TTC549 (cell line): ENCODE results near the gene MED15.
"Not testable (repeated sequence)": the region's sequence is repeated elsewhere in the genome, so short reads cannot be mapped to it uniquely, and the experiment has no call there.

Experiments
- FAIRE-seq: peaks from 2 replicates; lab custom pipeline; 2012; peaks lifted over from hg19 to GRCh38; lab: Jason Lieb, UNC

The MED15 gene

DNA sequence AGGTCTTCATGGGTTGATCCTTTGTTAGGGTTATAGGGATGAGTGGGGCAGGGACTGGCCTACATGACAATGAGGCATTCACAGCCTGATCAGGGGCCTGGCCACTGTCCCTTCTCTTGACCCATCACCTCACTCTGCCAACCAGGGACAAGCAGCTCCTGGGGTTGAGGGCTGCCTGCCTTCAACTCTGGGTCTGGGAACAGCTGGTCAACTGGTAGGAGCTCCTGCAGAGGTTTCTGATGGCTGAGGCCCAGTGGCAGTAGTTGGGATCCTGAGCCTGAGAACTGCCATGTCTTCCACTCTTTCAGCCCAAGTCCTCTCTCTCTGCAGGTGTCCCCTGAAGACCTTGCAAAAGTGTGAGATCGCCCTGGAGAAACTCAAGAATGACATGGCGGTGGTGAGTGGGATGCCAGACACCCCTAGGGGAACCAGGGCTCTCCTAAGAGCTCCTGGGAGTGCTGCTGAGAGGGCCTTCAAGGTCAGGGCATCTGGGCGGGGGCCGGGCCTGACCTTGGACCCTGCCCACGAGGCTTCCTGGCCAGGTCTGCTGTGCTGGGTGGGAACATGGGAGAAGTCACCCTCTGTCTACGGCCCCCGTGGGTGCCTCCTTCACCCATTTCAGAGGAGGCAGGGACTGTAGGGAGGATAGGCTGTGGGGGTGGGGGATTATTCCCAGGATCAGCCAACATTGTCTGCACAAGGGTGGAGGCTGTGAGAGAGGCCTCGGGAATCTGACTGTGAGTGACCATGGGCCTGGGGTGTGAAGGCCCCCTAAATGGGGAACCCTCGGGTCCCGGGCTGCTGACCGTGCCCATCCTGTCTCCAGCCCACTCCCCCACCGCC lies 76.8 kb downstream of the MED15 start:
- no peak for FAIRE-seq

DNA sequence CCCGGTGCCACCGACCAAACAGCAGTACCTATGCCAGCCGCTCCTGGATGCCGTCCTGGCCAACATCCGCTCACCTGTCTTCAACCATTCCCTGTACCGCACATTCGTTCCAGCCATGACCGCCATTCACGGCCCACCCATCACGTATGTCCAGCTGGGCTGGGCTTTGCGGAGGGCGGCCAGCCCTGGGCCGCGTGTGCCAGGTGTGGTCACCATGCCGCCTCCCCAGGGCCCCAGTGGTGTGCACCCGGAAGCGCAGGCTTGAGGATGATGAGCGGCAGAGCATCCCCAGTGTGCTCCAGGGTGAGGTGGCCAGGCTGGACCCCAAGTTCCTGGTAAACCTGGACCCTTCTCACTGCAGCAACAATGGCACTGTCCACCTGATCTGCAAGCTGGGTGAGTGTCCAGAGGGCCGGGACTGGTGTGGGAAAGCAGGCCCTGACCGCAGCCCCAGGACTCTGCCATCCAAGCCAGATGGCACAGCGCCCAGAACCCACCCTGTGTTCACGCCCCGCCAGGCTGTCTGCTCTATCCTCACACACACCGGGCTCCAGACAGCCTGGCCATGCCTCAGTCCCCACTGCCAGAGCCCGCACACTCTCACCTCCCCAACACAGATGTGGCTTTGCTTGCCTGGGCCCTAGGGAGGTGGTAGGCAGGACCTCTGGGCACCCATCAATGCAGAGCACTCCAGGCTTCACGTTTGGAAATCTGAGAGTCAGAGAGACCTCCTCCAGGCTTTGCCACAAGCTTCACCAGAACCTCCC lies 77.6 kb downstream of the MED15 start:
- no peak for FAIRE-seq

DNA sequence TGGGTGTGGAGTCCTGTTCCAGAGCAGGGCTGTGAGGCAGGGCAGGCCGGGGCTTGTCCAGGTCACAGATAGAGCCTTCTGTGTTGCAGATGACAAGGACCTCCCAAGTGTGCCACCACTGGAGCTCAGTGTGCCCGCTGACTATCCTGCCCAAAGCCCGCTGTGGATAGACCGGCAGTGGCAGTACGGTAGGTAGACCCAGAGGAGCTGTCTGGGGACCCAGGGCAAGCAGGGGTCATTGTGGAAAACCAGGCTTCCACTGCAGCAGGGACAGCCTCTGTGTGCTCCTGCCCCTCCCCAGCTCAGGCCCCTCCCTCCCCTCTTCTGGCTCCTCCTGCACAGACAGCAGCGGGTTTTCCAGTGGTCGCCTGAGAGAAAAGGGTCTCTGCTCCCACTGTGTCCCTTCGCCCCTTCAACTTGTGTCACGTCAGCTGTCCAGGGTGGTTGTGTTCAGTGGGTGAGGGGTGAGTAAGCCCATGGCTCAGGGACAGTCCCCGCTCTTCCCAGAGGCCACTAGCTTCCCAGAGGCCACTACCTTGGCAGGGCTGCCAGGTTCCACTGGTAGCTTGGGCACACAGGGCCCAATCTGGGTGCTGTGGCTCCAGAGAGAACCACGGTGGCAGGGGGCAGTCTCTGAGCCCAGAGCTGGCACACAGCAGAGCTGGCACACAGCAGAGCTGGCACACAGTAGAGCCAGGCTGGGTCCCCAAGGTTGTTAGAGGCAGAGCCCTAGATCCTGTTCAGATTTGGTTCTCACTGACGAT lies 78.4 kb downstream of the MED15 start:
- no peak for FAIRE-seq

DNA sequence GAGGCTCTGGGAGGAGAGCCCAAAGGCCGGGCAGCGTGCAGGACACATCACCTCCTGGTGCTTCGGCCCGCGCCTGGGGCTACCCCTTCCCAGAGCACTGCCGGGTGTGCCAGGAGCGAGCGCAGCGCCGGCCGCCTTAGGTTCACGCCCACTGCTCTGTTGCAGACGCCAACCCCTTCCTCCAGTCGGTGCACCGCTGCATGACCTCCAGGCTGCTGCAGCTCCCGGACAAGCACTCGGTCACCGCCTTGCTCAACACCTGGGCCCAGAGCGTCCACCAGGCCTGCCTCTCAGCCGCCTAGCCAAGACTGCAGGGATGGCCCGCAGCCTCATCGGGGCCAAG lies 79.0 kb downstream of the MED15 start:
- no peak for FAIRE-seq

DNA sequence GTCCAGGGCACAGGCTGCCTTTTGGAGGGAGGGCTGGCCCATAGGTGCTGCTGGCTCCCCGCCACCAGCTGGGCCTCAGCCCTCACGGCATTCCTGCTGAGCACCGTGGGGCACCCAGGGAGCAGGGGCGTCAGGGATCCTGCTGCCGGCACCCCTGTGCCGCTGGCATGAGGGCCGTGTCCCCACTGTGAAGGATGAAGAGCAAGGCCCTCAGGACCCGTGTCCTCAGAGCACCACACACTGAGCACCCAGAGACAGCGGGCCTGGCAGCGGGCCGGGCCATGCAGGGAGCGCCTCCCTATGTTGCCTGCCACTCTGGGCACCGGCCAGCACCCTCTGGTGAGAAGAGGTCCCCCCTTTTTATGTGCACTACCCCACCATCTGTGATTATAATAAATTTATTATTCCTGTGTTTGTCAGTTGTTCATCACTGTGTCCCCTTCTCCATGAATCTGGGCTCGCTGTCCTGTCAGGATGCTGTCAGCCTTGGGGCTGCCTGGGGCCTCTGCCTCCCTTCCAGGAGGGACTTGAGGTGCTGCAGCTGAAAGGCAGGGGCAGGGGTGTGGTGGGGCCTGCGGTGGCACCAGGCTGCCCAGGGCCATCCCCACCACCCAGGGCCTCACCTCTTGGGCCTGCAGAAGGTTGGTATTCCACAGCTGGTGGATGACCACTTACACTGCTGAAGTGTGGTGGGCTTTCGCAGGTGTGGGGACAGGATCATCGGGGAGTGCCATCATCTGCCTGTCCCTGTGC lies 80.0 kb downstream of the MED15 start:
- no peak for FAIRE-seq

DNA sequence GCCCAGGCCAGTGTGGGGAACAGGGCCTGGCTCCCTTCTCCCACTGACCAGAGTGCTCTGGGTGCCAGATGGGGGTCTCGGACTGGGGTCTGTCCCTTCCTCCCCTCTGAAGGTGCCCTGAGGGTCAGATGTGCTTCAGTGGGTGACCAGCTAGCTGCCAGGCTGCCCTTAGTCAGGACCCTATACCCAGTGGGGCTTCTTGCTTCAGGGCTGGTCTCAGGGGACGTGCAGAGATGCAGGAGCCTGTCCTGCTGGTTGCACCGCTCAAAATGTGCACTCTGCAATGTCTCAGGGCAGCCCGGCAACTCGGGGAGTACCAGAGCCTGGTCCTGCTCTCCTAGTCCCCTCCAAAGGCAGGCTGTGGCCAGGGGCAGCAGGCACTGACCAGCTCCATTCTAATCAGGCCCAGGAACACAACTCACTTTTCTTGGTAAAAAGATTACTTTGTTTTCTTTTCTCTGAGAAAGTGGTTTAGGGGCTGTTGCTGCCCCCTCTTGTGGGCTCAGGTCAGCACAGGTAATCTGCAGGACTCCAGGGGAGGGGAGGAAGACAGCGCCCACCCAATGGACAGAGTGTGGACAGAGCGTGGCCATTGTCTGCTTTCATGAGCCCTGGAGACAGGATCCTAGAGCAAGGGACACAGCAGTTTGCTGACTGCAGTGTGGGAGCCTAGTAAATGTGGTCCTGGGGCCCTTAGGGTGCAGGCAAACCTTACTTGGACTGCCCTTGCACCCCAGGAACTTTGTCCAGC lies 80.9 kb downstream of the MED15 start:
- FAIRE-seq, result no peak

DNA sequence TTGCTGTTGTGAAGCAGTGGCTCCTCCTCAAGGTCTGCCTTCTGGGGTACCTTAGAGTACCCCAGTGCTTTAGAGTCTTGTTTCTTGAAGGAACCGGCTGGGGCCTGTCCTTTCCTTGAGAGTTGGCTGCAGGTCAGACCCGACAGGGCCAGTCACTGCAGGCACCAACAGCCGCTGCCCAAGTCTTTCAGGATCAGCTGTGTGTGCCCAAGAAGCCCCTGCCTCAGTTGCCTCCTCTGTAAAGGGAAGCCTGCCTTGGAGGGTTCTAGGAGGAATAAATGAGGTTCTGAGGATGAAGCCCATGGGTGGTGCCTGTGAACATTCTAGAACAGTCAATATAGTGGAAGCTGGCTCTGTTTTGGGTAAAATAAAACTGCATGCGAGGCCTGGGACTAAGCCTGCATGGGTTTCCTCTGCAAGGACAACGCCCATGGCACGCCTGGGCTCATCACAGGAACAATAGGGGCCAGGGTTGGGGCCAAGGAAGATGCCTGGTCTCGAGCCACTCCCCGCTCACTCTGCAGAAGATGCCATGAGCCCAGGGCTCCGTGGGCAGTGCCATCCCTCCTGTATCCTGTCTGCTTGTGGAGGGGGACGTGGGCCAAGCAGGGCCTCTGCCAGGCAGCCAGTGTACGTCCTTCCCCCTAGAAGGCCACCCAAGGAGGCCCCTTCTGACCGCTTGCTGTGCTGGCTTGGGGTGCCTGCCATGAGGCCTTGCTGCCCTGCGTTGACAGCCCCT lies 81.6 kb downstream of the MED15 start:
- no peak for FAIRE-seq

DNA sequence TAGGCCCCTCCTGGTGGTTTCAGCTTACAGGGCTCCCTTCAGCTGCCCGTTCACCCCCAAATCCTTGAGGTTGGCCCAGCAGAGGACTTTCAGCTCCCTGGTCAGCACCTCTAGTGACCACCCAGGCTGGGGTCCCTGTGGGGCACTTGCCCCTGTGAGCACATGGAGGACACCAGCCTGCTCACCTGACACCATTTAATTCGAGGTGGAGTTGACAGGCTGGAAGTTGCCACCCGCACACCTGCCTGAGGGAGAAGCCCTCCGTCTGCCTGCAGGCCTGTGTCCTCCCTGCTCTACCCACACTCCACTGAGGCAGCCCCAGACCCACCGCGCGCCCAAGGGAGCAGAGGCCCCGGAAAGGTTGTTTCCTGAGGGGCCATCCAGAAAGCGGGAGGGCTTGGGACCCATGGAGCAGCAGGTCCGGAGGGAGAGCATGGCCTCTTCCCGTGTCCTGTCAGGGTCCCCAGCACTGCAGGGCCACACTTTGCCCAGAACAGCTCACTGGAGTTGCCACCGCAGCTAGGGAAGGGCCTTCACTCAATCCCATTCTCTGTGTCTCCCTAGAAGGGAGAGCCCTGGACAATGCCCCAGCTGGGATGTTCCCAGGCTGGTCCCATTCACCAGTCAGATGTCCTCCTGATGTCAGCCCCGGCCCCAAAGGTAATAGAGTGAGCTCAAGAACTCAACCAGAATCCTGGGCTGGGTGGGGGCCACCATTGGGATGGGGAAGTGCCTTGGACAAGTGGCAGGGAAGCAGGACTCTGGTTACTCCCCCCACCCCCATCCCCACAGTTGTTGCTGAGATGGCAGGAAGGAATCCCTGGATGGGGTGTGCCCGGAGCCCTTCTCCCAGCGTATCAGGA lies 82.4 kb downstream of the MED15 start:
- no peak for FAIRE-seq

DNA sequence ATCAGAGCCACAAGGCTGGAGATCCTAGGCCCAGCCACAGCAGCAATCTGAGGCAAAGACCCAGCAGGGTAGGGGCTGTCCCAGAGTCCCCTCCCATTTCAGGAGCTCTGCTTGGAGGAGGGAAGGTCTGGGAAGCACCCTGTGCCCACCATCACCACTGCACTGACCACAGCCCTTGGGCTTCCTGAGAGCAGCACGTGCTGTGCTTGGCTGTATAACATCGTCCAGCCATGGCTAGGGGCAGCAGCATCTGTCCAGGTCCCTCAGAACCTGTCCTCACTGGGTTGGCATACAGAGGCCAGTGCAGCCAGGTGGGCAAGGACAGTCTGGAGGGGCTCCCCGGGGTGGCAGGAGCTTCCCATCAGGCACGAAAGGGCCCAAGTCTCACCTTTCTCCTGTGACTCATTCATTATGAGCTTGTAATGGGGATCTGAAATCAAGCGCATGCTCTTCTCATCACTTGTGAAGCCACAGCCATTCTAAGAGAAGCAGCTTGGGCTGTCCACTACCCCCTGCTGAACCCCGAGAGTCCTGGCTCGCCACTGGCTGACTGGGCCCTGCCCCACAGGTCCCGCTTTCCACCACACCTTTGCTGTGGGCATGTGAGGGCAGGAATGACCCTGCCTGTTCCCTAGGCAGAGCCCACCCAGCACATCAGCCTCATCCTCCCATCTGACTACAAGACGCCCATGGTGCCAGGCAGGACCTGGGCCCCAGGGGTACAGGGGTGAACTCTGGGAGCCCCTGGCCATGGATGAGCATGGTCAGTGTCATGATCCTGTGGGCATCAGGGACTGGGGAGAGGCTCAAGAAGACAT lies 83.3 kb downstream of the MED15 start:
- FAIRE-seq, result no peak

DNA sequence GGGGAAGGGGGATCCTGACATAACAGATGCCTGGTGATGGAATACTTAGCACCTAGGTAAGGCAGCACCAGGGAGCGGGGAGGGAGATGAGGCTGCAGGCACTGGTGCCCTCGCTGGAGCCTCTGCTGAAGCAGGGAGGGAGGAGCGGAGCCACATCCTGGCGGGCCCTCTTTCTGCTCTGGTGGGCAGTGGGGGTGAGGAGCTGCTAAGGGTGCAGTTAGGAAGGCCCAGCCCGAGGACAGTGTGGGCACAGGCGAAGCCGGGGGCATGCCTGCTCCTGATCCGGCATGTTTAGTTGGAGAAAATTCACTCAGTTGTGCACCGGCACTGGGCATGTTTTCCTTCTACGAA lies 83.9 kb downstream of the MED15 start:
- no peak for FAIRE-seq

DNA sequence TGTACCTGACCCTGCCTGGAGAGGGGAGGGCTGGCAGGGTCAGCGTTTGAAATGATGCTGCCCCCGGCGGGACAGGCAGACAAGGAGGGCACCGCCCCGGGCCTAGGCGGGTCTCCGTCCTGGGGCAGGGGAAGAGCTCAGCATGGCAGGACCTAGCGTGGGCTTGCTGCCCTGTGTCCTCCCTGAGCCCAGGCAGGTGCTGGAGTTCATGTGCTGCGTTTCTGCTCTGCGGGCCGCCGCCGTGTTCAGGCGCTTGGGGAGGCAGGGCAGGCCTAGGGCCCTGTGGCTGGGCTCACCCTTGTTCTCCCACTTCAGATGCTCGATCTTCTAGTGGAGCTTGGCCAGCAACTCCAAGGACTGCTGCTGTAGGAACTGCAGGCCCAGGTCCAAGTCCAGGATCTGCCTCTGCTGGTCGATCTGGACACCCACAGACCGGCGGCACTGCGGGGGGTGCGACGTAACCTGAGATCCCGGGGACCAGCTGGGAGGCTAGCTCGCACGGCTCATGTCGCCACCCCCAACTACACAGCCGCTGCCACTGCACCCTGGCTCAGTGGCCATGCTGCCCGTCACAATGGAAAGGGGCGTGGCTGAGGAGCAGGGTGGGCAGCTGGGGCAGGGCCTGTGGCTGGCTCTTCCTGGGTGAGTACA lies 84.4 kb downstream of the MED15 start:
- FAIRE-seq, result no peak

DNA sequence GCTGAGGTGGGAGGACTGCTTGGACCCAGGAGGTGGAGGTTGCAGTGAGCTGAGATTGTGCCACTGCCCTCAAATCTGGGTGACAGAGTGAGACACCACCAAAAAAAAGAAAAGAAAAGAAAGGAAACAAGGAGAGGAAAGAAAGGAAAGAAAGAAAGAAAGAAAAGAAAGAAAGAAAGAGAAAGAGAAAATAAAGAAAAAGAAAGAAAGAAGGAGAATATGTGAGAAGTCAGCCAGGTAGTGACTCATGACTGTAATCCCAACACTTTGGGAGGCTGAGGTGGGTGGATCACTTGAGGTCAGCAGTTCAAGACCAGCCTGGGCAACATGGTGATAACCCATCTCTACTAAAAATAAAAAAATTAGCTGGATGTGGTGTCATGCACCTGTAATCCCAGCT lies 86.6 kb downstream of the MED15 start:
- FAIRE-seq, result not testable (repeated sequence)

DNA sequence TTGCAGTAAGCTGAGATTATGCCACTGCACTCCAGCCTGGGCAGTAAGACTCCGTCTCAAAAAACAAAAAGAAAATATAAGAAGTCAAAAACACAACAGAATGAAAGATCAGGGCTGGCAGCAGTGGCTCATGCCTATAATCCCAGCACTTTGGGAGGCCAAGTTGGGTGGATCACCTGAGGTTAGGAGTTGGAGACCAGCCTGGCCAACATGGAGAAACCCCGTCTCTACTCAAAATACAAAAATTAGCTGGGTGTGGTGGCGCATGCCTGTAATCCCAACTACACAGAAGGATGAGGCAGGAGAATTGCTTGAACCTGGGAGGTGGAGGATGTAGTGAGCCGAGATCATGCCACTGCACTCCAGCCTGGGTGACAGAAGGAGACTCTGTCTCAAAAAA lies 87.1 kb downstream of the MED15 start:
- not testable (repeated sequence) for FAIRE-seq

DNA sequence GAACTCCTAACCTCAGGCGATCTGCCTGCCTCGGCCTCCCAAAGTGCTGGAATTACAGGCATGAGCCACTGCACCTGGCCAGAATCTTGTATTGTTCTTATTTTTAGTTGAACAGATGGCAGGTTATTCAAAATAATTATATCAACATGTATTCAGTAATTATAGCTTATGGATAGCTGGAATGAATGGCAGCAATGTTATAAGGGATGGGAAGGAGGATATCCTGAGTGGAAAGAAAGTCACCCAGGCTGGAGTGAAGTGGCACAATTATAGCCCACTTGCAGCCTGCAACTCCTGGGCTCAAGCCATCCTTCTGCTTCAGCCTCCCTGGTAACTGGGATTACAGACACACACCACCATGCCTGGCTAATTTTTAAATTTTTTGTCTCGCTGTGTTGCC lies 88.1 kb downstream of the MED15 start:
- FAIRE-seq, result no peak

DNA sequence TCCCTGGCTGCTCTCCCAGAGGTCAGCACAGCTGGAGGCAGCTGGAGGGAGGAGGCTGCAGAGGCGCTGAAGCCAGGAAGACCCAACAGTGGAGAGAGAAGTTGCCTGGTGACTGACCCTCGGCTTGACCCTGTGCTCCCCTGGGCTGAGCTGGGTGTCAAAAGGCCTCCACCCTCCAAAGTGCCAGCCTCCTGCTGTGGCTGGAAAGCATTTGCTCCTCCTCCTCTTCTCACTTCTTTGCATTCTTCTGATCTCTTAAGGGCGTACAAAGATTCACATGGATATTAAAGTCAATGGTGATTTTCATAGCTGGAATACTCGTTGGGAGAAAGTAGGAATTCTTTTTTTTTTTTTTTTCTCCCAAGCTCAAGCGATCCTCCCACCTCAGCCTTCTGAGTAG lies 91.7 kb downstream of the MED15 start:
- no peak for FAIRE-seq

DNA sequence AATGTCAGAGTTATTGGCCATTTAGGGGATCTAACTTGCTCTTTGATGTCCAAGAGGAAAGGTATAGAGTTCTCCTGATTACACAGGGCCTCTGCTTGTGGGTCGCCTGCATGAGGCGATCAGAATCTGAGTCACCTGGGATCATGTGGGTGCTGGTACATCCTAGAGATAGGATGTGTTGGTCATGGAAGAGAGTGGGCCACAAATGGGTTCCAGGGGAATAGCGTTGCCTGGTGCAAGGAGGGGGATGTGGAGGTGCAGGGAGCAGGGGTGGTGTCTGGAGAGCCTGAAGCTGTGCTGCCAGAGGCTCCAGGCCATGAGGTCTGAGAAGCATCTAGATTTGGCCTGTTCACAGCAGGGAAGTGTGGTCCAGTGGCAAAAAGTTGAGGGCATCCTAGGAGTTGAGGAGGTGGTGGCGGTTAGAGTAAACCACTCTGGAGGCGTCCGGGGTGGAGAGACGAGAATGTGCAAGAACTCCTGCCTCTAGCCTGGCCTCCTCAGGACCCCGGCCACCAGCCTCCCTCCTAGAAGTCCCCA lies 92.8 kb downstream of the MED15 start:
- no peak for FAIRE-seq

DNA sequence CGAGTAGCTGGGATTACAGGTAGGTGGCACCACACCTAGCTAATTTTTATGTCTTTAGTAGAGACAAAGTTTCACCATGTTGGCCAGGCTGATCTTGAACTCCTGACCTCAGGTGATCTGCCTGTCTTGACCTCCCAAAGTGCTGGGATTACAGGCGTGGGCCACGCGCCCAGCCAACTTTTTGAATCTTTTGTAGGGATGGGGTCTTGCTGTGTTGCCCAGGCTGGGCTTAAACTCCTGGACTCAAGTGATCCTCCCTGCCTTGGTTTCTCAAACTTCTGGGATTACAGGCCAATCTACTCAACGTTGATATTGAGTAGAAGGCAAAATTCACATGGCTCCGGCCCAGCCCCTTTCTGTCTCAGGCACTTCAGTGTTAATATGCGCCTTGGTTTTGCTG lies 93.9 kb downstream of the MED15 start:
- no peak for FAIRE-seq

DNA sequence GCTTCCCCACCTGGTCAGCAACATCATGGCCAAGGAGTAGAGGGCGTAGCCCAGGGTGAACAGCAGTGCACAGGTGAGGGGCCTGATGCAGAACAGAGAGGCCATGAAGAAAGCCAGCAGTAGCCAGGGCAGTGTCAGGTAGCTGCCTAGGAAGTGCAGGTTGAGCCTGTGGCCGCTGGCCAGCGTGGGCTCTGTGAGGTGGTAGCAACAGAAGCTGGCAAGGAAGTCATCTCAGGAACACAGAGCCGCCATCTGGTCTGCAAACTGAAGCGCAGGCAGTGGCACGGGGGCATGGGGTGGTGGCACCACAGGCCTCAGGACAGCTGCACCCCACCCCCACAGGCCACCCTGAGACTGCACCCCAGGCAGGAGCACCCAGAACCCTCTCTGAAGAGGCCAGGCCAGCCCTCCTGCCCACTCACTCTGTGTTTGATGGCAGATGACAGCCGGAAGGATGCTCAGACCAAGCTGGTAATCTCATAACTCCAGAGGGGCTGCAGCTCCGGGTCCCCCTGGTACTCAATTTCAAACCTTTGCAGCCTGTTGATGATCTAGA lies 95.3 kb downstream of the MED15 start:
- FAIRE-seq, result no peak
